ENCODE measurements around the gene FAM8A1. TPM values are rescaled to one million over a fixed set of nuclear protein-coding genes. Genes with fewer than 3 reads are reported as not detected.

Gene FAM8A1
- total RNA-seq, 3 donors from 2014 or later, result 35.1 to 49.2 (median 44.0) TPM

DNA sequence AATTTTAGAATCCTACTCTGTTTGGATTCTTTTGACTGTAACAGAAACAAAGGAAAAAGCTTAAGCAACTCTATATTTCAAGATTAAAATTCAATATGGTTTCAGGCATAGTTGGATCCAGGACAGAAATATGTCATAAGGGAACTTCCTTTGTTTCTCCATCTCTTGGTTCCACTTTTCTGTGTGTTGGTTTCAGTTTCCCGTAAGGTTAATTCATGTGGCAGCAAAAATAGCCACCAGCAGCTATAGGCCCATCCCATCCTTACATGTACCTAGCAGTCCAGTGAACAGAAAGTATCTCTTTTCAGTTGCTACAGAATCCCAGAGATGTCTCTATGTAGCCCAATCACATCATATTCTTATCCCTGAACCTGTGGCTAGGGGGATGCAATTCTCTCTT is 8.8 kb upstream of the FAM8A1 start:
- no peaks in the 10 kb centered on the region for H3K9me3 ChIP-seq
- ATAC-seq (no peak), DNase-seq (no peak)
- TF ChIP-seq, protein P1, sequence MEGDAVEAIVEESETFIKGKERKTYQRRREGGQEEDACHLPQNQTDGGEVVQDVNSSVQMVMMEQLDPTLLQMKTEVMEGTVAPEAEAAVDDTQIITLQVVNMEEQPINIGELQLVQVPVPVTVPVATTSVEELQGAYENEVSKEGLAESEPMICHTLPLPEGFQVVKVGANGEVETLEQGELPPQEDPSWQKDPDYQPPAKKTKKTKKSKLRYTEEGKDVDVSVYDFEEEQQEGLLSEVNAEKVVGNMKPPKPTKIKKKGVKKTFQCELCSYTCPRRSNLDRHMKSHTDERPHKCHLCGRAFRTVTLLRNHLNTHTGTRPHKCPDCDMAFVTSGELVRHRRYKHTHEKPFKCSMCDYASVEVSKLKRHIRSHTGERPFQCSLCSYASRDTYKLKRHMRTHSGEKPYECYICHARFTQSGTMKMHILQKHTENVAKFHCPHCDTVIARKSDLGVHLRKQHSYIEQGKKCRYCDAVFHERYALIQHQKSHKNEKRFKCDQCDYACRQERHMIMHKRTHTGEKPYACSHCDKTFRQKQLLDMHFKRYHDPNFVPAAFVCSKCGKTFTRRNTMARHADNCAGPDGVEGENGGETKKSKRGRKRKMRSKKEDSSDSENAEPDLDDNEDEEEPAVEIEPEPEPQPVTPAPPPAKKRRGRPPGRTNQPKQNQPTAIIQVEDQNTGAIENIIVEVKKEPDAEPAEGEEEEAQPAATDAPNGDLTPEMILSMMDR (IDR thresholded peaks at IDR 0.05), result no peak
- H3K4me1 ChIP-seq (ENCODE audit: low read depth), result peaks cover 16% of the 10 kb centered on the region
- no peaks in the 10 kb centered on the region for H3K36me3 ChIP-seq (ENCODE audit: low read depth)
- intact Hi-C loops (cut with DNase I, micrococcal nuclease), result no loop called here
- H3K4me3 ChIP-seq, result no peak overlapping the region

DNA sequence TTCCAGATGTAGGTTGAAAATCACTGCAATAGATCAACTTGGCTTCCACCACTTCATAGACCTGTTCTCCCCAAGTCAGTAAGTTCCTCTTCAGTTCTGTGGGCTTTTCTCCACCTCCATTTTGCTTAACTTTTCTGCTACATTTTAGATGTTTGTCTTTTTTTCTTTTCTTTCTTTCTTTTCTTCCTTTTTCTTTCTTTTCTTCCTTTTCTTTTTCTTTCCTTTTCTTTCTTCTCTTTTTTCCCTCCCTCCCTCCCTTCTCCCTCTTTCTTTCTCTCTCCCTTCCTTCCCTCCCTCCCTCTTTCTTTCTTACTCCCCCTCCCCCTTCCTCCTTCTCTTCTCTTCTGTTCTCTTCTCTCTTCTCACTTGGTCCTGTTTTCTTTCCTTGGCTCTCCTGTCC is 6.9 kb upstream of the FAM8A1 start:
- intact Hi-C loops (cut with DNase I, micrococcal nuclease), result no loop called here
- TF ChIP-seq, protein P1 (IDR thresholded peaks at IDR 0.05), result no peak
- Histone ChIP-seq H3K9me3 (no peaks in the 10 kb centered on the region), H3K36me3 (ENCODE audit: low read depth) (no peaks in the 10 kb centered on the region), H3K4me1 (ENCODE audit: low read depth) (peaks cover 7% of the 10 kb centered on the region), H3K4me3 (no peak overlapping the region)
- ATAC-seq (no peak), DNase-seq (no peak)

GRCh38 chr6:17596085-17596484 is 4.0 kb upstream of the FAM8A1 start:
- ATAC-seq, result no peak
- H3K4me3 ChIP-seq, result no peak overlapping the region
- H3K36me3 ChIP-seq (ENCODE audit: low read depth), result no peaks in the 10 kb centered on the region
- no peak for DNase-seq
- TF ChIP-seq, protein P1 (IDR thresholded peaks at IDR 0.05), result no peak
- no peaks in the 10 kb centered on the region for H3K4me1 ChIP-seq (ENCODE audit: low read depth)
- no peaks in the 10 kb centered on the region for H3K9me3 ChIP-seq
- intact Hi-C loops (cut with DNase I, micrococcal nuclease), result no loop called here

GRCh38 chr6:17600527-17601385 is 654 bp downstream of the FAM8A1 start:
- Histone ChIP-seq H3K36me3 (ENCODE audit: low read depth) (no peaks in the 10 kb centered on the region), H3K4me1 (ENCODE audit: low read depth) (peaks cover 13% of the 10 kb centered on the region), H3K9me3 (no peaks in the 10 kb centered on the region), H3K4me3 (peak overlapping the region; percentile 83)
- DNase-seq (peak; percentile 49 to 79 (median 72)), ATAC-seq (peak; percentile 64)
- intact Hi-C loops (cut with DNase I, micrococcal nuclease), result no loop called here
- TF ChIP-seq, protein P1 (IDR thresholded peaks at IDR 0.05), result no peak

GRCh38 chr6:17601386-17601703 is 1.2 kb downstream of the FAM8A1 start:
- no peaks in the 10 kb centered on the region for H3K36me3 ChIP-seq (ENCODE audit: low read depth)
- intact Hi-C loops (cut with DNase I, micrococcal nuclease), result no loop called here
- DNase-seq, result no peak
- H3K9me3 ChIP-seq, result no peaks in the 10 kb centered on the region
- peak overlapping the region; percentile 83 for H3K4me3 ChIP-seq
- no peak for ATAC-seq
- TF ChIP-seq, protein P1 (IDR thresholded peaks at IDR 0.05), result no peak
- peaks cover 13% of the 10 kb centered on the region for H3K4me1 ChIP-seq (ENCODE audit: low read depth)

Data from mucosa of descending colon (tissue), 3 donors.